Smooth muscle cell of the brain vasculature (primary cell): ENCODE measurements around the gene PNPLA6.

Experiments
- DNase-seq: peaks from one replicate; pipeline ENCODE4 v3.0.0-alpha.2; 2012; ENCODE audit warnings: low read depth, low spot score

PNPLA6 gene

GRCh38 chr19:7600721-7601120, 65.2 kb downstream of the PNPLA6 start:
- DNase-seq, result no peak

- no peak for DNase-seq
These were observed 66.9 kb downstream of the PNPLA6 start for GRCh38 chr19:7602240-7602934.

- DNase-seq, result no peak
These were observed 67.5 kb downstream of the PNPLA6 start for GRCh38 chr19:7602935-7603497.

- DNase-seq, result no peak
These were observed 68.4 kb downstream of the PNPLA6 start for GRCh38 chr19:7603919-7604318.

GRCh38 chr19:7605490-7606222, 70.1 kb downstream of the PNPLA6 start:
- no peak for DNase-seq

GRCh38 chr19:7606289-7606688, 70.8 kb downstream of the PNPLA6 start:
- DNase-seq, result no peak

GRCh38 chr19:7607212-7607873, 71.8 kb downstream of the PNPLA6 start:
- no peak for DNase-seq

- DNase-seq, result no peak
These were observed 72.5 kb downstream of the PNPLA6 start for GRCh38 chr19:7607874-7608560.

- no peak for DNase-seq
These were observed 75.1 kb downstream of the PNPLA6 start for GRCh38 chr19:7610491-7611240.
